ENCODE data around the gene FH.

DNA sequence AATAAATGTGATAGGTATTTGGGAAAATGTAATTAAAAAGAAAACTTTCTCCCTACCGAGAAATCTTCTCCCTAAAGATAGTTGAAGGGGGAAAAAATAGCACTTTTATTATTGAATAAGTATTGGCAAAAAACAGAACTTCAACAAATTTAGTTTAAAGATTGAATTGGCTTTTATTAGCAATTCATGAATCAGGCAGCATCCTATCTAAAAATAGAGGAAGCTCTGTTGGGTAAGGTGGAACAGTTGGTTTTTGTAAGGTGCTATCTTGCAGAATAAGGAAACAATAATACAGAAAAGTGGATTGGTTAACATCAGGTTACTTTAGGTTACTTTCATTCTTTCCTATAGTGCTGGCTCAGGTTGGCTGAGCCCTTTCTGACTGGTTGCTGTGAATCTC lies 62.8 kb downstream of the FH start:
- TF ChIP-seq, protein P1, sequence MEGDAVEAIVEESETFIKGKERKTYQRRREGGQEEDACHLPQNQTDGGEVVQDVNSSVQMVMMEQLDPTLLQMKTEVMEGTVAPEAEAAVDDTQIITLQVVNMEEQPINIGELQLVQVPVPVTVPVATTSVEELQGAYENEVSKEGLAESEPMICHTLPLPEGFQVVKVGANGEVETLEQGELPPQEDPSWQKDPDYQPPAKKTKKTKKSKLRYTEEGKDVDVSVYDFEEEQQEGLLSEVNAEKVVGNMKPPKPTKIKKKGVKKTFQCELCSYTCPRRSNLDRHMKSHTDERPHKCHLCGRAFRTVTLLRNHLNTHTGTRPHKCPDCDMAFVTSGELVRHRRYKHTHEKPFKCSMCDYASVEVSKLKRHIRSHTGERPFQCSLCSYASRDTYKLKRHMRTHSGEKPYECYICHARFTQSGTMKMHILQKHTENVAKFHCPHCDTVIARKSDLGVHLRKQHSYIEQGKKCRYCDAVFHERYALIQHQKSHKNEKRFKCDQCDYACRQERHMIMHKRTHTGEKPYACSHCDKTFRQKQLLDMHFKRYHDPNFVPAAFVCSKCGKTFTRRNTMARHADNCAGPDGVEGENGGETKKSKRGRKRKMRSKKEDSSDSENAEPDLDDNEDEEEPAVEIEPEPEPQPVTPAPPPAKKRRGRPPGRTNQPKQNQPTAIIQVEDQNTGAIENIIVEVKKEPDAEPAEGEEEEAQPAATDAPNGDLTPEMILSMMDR (IDR thresholded peaks at IDR 0.05; ENCODE audit: low read depth, low read length, poor library complexity, severe bottlenecking): no peak
- no peak for TF ChIP-seq EZH2phosphoT487 (IDR thresholded peaks at IDR 0.05; ENCODE audit: borderline replicate concordance, low read length)
